GM10266 (cell line): ENCODE measurements around the gene PTPN4.

ENCODE experiments used
- DNase-seq: peaks from one replicate; pipeline ENCODE4 v3.0.0; 2012; ENCODE audit errors: extremely low spot score
- TF ChIP-seq, protein P1 (sequence below): IDR thresholded peaks from 2 replicates; pipeline ENCODE4 v1.5.1; 2012; ENCODE audit warnings: mild to moderate bottlenecking, low read depth; ENCODE audit not compliant: control insufficient read depth, insufficient read depth; ENCODE audit errors: missing control alignments

PTPN4 gene

DNA sequence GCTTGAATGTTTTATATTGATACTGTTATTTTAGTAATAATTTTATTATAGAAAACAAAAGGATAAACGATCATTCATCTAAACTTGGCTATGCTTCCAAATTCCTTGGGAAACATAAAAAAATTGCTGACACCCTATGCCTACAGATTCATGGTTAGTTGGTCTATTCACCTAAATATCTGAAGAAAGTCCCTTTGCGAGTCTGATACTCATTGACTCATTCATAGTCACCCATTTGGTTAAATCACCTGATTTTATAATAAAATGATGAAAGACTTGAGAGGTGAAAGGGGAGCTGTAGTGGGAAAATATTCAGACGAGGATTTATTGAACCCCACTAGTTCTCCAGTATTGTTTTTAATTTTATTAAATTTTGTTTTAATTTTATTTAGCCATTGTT is 112.0 kb downstream of the PTPN4 start:
- TF ChIP-seq, protein P1, sequence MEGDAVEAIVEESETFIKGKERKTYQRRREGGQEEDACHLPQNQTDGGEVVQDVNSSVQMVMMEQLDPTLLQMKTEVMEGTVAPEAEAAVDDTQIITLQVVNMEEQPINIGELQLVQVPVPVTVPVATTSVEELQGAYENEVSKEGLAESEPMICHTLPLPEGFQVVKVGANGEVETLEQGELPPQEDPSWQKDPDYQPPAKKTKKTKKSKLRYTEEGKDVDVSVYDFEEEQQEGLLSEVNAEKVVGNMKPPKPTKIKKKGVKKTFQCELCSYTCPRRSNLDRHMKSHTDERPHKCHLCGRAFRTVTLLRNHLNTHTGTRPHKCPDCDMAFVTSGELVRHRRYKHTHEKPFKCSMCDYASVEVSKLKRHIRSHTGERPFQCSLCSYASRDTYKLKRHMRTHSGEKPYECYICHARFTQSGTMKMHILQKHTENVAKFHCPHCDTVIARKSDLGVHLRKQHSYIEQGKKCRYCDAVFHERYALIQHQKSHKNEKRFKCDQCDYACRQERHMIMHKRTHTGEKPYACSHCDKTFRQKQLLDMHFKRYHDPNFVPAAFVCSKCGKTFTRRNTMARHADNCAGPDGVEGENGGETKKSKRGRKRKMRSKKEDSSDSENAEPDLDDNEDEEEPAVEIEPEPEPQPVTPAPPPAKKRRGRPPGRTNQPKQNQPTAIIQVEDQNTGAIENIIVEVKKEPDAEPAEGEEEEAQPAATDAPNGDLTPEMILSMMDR, result no peak
- DNase-seq, result no peak

DNA sequence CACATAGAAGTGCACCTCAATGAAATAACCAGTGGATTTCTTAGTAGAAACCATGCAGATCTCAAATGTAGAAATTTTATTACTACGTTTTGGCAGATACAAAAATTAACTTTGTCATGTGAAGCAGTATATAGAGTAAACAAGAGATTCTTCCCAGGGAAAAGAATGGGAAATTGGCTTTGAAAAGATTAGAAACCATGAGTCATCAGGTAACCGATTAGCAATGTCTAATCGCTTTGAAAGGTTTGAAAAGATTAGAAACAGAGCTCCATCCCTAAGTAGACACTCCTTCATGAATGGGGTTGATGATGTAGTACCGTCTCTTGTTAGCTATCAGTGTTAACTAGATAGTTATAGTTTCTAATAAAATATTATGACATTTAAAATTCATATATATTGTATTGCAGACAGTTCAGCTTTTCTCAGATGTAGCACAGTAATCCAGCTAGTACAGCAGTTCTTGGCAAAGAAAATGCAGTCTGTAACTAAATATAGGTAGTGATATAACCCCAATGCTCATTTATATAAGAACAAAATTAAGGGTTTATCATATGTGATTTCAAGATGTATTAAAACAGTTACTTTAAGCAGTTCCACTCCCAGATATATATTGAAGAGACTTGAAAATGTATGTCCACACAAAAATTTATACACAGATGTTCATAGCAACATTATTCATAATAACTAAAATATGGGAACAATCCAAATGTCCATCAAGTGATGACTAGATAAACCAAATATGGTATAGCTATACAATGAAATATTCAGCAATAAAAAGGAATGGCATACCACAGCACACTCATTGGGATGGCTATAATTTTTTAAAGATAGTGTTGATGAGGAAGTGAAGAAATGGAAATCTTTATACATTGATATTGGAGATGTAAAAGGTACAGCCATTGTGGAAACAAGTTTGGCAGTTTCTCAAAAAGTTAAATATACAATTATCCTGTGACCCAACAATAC is 113.9 kb downstream of the PTPN4 start:
- TF ChIP-seq, protein P1, result no peak
- DNase-seq, result no peak

DNA sequence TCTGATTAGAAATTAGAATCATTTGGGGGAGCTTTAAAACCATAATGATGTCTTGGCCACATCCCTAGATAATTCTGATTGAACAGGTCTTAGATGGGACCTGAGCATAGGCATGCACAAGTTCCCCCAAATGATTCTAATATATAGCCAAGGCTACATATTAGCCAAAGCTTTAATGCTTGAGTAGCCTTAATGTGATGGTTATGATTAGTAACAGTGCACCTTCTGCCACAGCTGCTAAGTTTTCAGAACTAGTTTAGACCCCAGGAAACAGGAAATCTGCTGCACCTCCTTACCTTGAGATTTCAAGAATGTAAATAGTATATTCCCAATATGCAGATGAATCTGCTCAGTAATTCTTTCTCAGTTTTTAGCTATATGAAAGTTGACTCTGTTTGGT is 119.8 kb downstream of the PTPN4 start:
- TF ChIP-seq, protein P1, result no peak
- no peak for DNase-seq

DNA sequence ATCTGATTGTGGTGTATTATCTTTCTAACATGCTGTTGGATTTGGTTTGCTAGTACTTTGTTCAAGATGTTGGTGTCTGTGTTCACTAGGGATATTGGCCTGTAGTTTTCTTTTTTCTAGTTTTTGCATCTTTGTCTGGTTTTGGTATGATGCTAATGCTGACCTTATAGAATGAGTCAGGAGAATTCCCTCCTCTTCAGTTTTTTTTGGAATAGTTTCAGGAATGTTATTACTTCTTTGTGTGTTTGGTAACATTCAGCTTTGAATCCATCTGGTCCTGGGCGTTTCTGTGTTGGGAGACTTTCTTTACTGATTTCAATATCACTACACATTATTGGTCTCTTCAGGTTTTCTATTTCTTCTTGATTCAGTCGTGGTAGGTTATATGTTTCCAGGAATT is 129.0 kb downstream of the PTPN4 start:
- no peak for DNase-seq
- TF ChIP-seq, protein P1, result no peak

DNA sequence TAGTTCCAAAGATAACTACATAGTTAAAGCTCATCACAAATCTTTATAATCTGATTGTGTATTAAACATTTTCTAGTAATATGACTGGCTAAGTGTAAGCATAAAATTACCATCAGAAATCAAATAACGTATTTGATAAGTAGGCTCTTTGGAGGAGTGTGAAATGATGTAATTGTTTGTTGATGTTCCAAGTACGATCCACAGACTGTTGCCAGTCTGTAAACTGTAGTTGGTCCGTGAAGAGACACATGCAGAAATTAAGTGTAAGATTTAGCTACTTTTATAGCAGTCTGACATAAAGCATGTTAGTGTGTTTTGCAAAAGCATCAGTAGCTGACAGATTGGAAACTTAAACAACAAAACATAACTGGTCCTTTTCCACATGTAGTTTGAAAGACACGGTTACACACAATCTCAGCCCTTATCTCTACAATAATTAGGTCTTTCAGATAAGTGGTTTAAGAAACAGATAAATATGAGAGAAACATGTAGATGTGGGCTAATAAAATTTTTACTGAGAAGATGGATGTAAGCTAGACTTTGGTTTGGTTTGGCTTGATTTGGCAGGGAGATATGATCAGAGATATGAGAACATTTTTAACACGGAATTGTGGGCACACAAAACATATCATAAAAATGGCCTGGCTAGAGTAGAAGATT is 138.1 kb downstream of the PTPN4 start:
- DNase-seq, result no peak
- TF ChIP-seq, protein P1, result no peak

DNA sequence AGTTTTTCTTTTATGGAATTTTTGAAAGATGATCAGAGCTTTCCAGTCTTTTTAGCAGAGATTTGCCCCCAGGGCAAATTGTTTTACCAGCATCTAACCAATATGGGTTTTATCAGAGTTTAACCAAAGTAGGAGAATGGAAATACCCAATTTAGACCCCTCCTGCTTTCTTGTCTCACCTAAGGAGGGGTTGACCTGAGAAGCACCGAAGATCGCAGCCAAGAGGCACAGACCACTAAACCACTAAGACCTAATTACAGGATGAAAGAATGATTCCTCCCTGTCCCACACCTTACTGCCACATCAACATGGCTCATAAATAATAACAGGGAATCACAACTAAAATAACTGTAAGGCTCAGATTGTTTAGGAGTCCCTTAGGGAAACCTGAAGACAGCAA is 141.3 kb downstream of the PTPN4 start:
- TF ChIP-seq, protein P1, result no peak

DNA sequence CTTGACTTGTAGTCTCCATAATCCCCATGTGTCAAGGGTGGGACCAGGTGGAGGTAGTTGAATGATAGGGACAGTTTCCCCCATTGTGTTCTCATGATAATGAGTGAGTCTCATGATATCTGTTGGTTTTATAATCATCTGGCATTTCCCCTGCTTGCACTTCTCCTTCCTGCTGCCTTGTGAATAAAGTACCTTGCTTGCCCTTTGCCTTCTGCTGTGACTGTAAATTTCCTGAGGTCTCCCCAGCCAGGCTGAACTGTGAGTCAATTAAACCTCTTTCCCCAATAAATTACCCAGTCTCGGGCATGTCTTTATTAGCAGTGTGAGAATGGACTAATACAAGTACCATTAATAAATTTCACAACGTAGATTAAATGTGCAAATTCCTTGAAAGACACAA is 150.8 kb downstream of the PTPN4 start:
- TF ChIP-seq, protein P1, result no peak
- no peak for DNase-seq

More for the DNA sequence above, 141.3 kb downstream of the PTPN4 start:
- no peak for DNase-seq
